KBM-7 (cell line): ENCODE data around the gene CLIC5.

Experiments used
- DNase-seq: peaks from one replicate; pipeline ENCODE4 v3.0.0-alpha.2; 2015
- in situ Hi-C: fragments of 300-500 bp; cut with MboI; formaldehyde crosslinking; loops from 2 replicates; pipeline ENCODE4 v1.14.3; 2020; ENCODE audit warnings: low sequenced_read_pairs, low pct_unique_long_range_greater_than_20kb, mixed read lengths

The CLIC5 gene

GRCh38 chr6:46040288-46040687, 24.6 kb upstream of the CLIC5 start:
- in situ Hi-C loops = no loop called here
- DNase-seq = no peak

GRCh38 chr6:46039646-46040045, 24.0 kb upstream of the CLIC5 start:
- no peak for DNase-seq
- in situ Hi-C loops = no loop called here

- no peak for DNase-seq
- in situ Hi-C loops = no loop called here
Measured at GRCh38 chr6:46036911-46037310, 21.3 kb upstream of the CLIC5 start.

- in situ Hi-C loops = no loop called here
- DNase-seq = no peak
Measured at GRCh38 chr6:46035242-46035641, 19.6 kb upstream of the CLIC5 start.

GRCh38 chr6:46032110-46032998, 16.7 kb upstream of the CLIC5 start:
- in situ Hi-C loops = no loop called here
- peak; percentile 25 for DNase-seq

GRCh38 chr6:46029602-46030001, 13.9 kb upstream of the CLIC5 start:
- DNase-seq = no peak
- in situ Hi-C loops = no loop called here

GRCh38 chr6:46026307-46026706, 10.6 kb upstream of the CLIC5 start:
- no peak for DNase-seq
- in situ Hi-C loops = no loop called here

- DNase-seq = no peak
- in situ Hi-C loops = no loop called here
Measured at GRCh38 chr6:46025573-46025972, 9.9 kb upstream of the CLIC5 start.

- no peak for DNase-seq
- in situ Hi-C loops = no loop called here
Measured at GRCh38 chr6:46024124-46024769, 8.6 kb upstream of the CLIC5 start.

- in situ Hi-C loops = no loop called here
- DNase-seq = no peak
Measured at GRCh38 chr6:46023216-46023915, 7.7 kb upstream of the CLIC5 start.

- DNase-seq = no peak
- in situ Hi-C loops = no loop called here
Measured at GRCh38 chr6:46022106-46022948, 6.7 kb upstream of the CLIC5 start.

- in situ Hi-C loops = no loop called here
- DNase-seq = no peak
Measured at GRCh38 chr6:46017726-46018125, 2.1 kb upstream of the CLIC5 start.

- in situ Hi-C loops = no loop called here
- DNase-seq = no peak
Measured at GRCh38 chr6:46016063-46016608, 476 bp upstream of the CLIC5 start.

GRCh38 chr6:46014511-46015118, 1.0 kb downstream of the CLIC5 start:
- in situ Hi-C loops = no loop called here
- DNase-seq = peak; percentile 9

GRCh38 chr6:46014046-46014445, 1.6 kb downstream of the CLIC5 start:
- in situ Hi-C loops = no loop called here
- no peak for DNase-seq

GRCh38 chr6:46013639-46014038, 2.0 kb downstream of the CLIC5 start:
- in situ Hi-C loops = no loop called here
- DNase-seq = no peak

GRCh38 chr6:46012834-46013233, 2.8 kb downstream of the CLIC5 start:
- in situ Hi-C loops = no loop called here
- DNase-seq = no peak

- DNase-seq = no peak
- in situ Hi-C loops = no loop called here
Measured at GRCh38 chr6:46011188-46012085, 4.2 kb downstream of the CLIC5 start.
